Smooth muscle cell (in vitro differentiated cells): ENCODE data around the gene LPO. TPM values are rescaled to one million over a fixed set of nuclear protein-coding genes. Genes with fewer than 3 reads are reported as not detected.

Source experiments
- DNase-seq: peaks from one replicate; lab custom pipeline; 2025; ENCODE audit not compliant: unreplicated experiment; lab: John Stamatoyannopoulos, UW
- H2AFZ ChIP-seq: fragments of 200-600 bp; sonication (generic); 2 replicates; pipeline ENCODE4 v1.6.0; 2016; ENCODE audit warnings: antibody characterized with exemption, low read depth, mild to moderate bottlenecking
- H3F3A ChIP-seq: fragments of 200-600 bp; sonication (generic); 2 replicates; pipeline ENCODE4 v1.6.0; 2017; ENCODE audit warnings: antibody characterized with exemption, low read depth
- H3K27ac ChIP-seq: fragments of 200-600 bp; sonication (generic); 2 replicates; pipeline ENCODE4 v1.5.1; 2016; ENCODE audit warnings: low read depth, mild to moderate bottlenecking
- H3K27me3 ChIP-seq: fragments of 200-600 bp; sonication (generic); 2 replicates; pipeline ENCODE4 v1.6.1; 2016; ENCODE audit warnings: low read depth, mild to moderate bottlenecking
- H3K36me3 ChIP-seq: fragments of 200-600 bp; sonication (generic); 2 replicates; pipeline ENCODE4 v1.5.1; 2016; ENCODE audit warnings: low read depth
- H3K4me1 ChIP-seq: fragments of 200-600 bp; sonication (generic); 2 replicates; pipeline ENCODE4 v1.5.1; 2016; ENCODE audit warnings: low read depth
- H3K4me2 ChIP-seq: fragments of 200-600 bp; sonication (generic); 2 replicates; pipeline ENCODE4 v1.6.0; 2016; ENCODE audit warnings: mild to moderate bottlenecking
- H3K4me3 ChIP-seq: fragments of 200-600 bp; sonication (generic); 2 replicates; pipeline ENCODE4 v1.5.1; 2016; ENCODE audit warnings: mild to moderate bottlenecking
- H3K79me2 ChIP-seq: fragments of 200-600 bp; sonication (generic); 2 replicates; pipeline ENCODE4 v1.6.0; 2016; ENCODE audit warnings: low read depth, mild to moderate bottlenecking
- H3K9ac ChIP-seq: fragments of 200-600 bp; sonication (generic); 2 replicates; pipeline ENCODE4 v1.6.0; 2016; ENCODE audit warnings: low read depth
- H3K9me3 ChIP-seq: fragments of 200-600 bp; sonication (generic); replicated peaks from 2 replicates; pipeline ENCODE4 v1.5.1; 2016; ENCODE audit warnings: low read depth
- H4K20me1 ChIP-seq: fragments of 200-600 bp; sonication (generic); 2 replicates; pipeline ENCODE4 v1.6.0; 2016; ENCODE audit warnings: low read depth
- CTCF ChIP-seq: fragments of 200-600 bp; sonication (generic); IDR thresholded peaks from 2 replicates; pipeline ENCODE4 v1.5.1; 2017; ENCODE audit warnings: borderline replicate concordance, mild to moderate bottlenecking, antibody characterized with exemption; ENCODE audit not compliant: insufficient read depth, poor library complexity, severe bottlenecking
- WGBS: methylation state at CpG from one replicate; pipeline ENCODE4 v1.1.7; 2016; ENCODE audit warnings: low lambda C conversion rate; 5-methylcytosine and 5-hydroxymethylcytosine counted together
- polyA plus RNA-seq: library from polyadenylated mRNA; unstranded; fragments of >200 nt; fragmentation: Nextera tagmentation; extraction: Ambion mirVana; gene quantifications from 2 replicates; pipeline ENCODE4 v1.2.1, GENCODE V29; 2016
- total RNA-seq: library from RNA; depleted of rRNA; stranded (reverse); fragments of >200 nt; gene quantifications from 2 replicates; pipeline ENCODE4 v1.2.3, GENCODE V29; 2014

The LPO gene
- total RNA-seq (1.7 and 4.1 TPM in 2 replicates), polyA plus RNA-seq (3.3 TPM in 2 replicates)

DNA sequence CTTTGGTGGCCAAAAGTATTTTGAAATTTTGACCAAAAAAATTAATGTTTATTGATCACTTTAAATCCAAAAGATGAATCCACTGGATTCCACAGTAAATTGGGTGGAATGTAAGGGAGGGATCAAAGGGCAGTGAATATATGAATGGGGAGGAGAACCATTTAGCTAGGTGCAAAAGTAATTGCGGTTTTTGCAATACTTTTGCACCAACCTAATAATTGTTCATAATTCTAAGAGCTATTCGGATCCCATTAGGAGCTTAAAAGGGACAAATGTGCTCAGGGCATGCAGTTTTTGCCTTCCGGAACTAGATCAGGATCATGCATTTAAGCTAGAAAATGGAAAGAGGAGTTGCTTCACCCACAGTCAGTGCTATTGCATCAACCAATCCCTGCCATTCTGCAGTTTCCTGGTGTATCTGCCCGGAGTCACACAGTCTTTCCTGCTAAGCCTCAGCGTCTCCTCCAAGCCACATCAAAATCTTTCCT lies at the start of gene LPO:
TSS of gene LPO (plus strand) at position 438 of the 488 bp plus-strand sequence. CDS start 4,396 bp downstream, outside the sequence.
- H3K27me3 ChIP-seq = peaks cover 36% of the 10 kb centered on the region
- no peaks in the 10 kb centered on the region for H3K9me3 ChIP-seq
- H2AFZ ChIP-seq = peak within 1 kb of the TSS; percentile 61
- H3K9ac ChIP-seq = no peak within 1 kb of the TSS
- no peak within 1 kb of the TSS for H3K4me3 ChIP-seq
- peak within 1 kb of the TSS; percentile 4 for H3K27ac ChIP-seq
- H3K79me2 ChIP-seq = no peaks in the 10 kb centered on the region
- peaks cover 8% of the 10 kb centered on the region for H3K4me1 ChIP-seq
- WGBS = 49% methylated on average over 5 of the region's 5 CpGs
- DNase-seq = no peak
- peak within 1 kb of the TSS; percentile 64 for H3K4me2 ChIP-seq
- no peak for TF ChIP-seq CTCF
- no peaks in the 10 kb centered on the region for H4K20me1 ChIP-seq
- H3K36me3 ChIP-seq = no peaks in the 10 kb centered on the region
- H3F3A ChIP-seq = no peaks in the 10 kb centered on the region

DNA sequence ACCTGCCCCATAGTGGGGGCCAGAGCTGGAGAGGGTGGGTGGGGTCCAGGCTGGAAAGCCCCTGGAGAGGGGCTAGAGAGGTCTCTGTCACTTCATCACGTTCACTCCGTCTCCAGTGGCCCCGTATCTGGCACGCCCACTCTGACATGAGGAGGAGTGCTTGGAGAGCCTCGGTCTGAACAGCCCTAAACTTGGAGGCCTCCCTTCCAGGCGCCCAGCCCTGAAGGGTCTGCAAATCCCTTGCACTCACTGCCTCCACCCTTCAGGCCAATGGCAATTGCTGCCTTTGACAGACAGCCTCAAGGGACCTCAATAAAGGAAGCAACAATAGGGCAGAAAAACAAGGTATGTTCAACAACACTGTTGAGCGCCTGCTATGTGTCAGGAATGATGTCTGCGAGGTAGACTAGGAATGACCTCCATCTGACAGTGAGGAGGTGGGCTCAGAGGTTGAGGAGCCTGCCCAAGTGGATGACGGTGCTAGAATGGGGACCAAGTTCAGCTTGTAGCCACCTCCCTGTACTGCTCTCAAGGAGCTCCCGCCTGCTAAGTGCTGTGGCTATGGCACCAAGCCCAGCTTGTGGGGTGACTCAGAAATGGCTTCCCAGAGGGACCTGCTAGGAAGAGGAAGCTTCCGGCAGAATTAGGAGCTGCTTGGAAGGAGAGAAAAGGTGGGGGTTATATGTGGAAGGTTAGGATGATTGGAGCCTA lies 48.8 kb upstream of the LPO start:
- Histone ChIP-seq H3K9me3 (no peaks in the 10 kb centered on the region), H3K27ac (no peak overlapping the region), H3K36me3 (no peaks in the 10 kb centered on the region), H3K9ac (no peak overlapping the region), H2AFZ (no peak overlapping the region), H3K4me2 (no peak overlapping the region), H4K20me1 (no peaks in the 10 kb centered on the region), H3K4me1 (no peaks in the 10 kb centered on the region), H3K79me2 (no peaks in the 10 kb centered on the region), H3F3A (no peaks in the 10 kb centered on the region), H3K4me3 (no peak overlapping the region), H3K27me3 (no peaks in the 10 kb centered on the region)
- 84% methylated on average over 11 of the region's 11 CpGs for WGBS
- TF ChIP-seq CTCF = no peak
- no peak for DNase-seq

DNA sequence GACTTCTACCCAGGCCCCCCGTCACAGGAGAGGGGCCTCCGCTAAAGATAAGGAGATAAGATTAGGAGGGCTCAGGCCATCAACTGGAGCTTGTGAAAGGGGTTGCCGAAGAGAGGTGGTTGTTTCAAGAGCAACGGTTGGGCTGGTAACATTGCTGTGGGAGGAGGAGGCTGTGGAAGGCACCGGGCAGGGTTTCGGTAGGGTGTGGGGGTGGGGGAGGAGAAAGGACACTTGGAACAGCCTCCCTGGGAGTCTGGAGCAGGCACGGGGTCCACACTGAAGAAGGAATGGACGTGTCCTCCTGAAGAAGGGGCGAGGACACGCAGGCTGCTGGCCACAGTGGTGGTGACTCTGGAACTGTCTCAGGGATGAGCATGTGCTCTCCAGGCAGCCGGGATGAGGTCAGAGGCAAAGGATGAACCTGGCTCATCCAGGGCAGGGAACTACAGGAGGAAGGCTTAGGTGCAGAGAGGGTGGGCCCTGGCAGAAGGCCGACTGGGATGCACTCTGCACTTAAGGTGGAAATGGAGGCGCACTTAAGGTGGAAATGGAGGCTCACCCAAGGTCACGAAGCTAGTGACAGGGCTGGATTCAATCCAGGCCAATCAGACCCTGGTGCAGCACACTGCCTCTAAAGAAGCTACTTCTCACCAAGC lies 47.0 kb upstream of the LPO start:
- 64% methylated on average over 14 of the region's 14 CpGs for WGBS
- Histone ChIP-seq H3K4me2 (no peak overlapping the region), H3K4me1 (no peaks in the 10 kb centered on the region), H3K36me3 (no peaks in the 10 kb centered on the region), H3K79me2 (no peaks in the 10 kb centered on the region), H3K9me3 (no peaks in the 10 kb centered on the region), H3K9ac (no peak overlapping the region), H3K27ac (no peak overlapping the region), H3K27me3 (no peaks in the 10 kb centered on the region), H2AFZ (no peak overlapping the region), H3F3A (no peaks in the 10 kb centered on the region), H4K20me1 (no peaks in the 10 kb centered on the region), H3K4me3 (no peak overlapping the region)
- TF ChIP-seq CTCF = no peak
- no peak for DNase-seq
